DND-41 (cell line): ENCODE results near the gene SLC11A1.

Experiments
- EZH2 ChIP-seq: IDR thresholded peaks from 3 replicates; pipeline ENCODE4 v1.6.1; 2012; ENCODE audit warnings: borderline replicate concordance, low read depth, mild to moderate bottlenecking, moderate library complexity, low read length, inconsistent platforms; ENCODE audit not compliant: severe bottlenecking
- TF ChIP-seq, protein P1 (sequence below): IDR thresholded peaks from 2 replicates; pipeline ENCODE4 v1.5.1; 2012; ENCODE audit warnings: borderline replicate concordance, low read length, moderate library complexity, mild to moderate bottlenecking; ENCODE audit not compliant: poor library complexity, severe bottlenecking; ENCODE audit errors: extremely low read depth

DNA sequence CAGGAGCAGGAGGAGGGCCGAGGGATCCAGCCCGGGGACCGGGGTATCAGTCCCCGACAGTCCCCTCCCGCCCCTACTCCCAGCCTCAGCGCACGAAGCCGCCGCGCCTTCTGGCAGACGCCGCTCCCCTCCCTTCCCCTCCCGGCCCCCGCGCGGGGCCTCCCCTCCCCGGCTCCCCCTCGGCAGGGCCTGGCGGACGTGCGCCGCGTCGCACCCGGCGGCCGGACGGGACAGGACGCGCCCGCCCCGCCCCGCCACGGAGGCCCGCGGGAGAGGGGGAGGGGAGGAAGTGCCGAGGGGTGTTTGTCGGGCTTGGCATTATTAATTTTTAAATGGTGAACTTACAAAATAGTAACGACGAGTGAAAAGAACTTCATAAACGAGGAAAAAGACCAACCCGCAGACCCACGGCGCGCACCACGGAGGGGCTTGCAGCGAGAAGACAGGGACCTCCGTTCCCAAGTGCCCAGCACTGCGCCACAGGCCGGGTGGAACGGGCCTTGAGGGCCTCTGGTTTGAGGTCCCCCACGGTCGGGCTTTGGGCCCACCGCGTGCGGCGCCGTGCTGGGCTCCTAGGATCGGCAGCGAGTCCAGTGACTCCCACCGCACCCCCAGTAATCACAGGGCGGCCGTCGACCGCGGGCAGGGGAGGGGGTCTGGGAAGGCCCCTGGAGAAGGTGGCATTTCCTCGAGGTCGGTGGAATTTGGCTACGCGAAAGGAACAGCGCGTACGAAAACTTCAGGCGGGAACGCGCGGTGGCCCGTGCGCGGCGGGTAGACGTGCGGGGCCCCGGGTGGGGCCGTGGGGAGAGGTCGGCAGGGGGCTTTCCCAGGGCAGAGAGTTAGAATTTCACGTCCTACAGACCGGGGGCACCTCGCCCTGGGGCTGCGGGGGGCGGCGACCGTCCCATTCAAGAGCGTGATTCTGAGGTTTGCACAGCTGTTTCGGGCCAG, 16.6 kb downstream of the SLC11A1 start:
- TF ChIP-seq EZH2 = no peak
- TF ChIP-seq, protein P1, sequence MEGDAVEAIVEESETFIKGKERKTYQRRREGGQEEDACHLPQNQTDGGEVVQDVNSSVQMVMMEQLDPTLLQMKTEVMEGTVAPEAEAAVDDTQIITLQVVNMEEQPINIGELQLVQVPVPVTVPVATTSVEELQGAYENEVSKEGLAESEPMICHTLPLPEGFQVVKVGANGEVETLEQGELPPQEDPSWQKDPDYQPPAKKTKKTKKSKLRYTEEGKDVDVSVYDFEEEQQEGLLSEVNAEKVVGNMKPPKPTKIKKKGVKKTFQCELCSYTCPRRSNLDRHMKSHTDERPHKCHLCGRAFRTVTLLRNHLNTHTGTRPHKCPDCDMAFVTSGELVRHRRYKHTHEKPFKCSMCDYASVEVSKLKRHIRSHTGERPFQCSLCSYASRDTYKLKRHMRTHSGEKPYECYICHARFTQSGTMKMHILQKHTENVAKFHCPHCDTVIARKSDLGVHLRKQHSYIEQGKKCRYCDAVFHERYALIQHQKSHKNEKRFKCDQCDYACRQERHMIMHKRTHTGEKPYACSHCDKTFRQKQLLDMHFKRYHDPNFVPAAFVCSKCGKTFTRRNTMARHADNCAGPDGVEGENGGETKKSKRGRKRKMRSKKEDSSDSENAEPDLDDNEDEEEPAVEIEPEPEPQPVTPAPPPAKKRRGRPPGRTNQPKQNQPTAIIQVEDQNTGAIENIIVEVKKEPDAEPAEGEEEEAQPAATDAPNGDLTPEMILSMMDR = no peak
